ENCODE results near the gene CEP83.

GRCh38 chr12:94415066-94415465, 44.6 kb downstream of the CEP83 start:
- TF ChIP-seq, protein P1, sequence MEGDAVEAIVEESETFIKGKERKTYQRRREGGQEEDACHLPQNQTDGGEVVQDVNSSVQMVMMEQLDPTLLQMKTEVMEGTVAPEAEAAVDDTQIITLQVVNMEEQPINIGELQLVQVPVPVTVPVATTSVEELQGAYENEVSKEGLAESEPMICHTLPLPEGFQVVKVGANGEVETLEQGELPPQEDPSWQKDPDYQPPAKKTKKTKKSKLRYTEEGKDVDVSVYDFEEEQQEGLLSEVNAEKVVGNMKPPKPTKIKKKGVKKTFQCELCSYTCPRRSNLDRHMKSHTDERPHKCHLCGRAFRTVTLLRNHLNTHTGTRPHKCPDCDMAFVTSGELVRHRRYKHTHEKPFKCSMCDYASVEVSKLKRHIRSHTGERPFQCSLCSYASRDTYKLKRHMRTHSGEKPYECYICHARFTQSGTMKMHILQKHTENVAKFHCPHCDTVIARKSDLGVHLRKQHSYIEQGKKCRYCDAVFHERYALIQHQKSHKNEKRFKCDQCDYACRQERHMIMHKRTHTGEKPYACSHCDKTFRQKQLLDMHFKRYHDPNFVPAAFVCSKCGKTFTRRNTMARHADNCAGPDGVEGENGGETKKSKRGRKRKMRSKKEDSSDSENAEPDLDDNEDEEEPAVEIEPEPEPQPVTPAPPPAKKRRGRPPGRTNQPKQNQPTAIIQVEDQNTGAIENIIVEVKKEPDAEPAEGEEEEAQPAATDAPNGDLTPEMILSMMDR (IDR thresholded peaks at IDR 0.05) = no peak
- TF ChIP-seq POLR2A (IDR thresholded peaks at IDR 0.05) (no peak), EP300 (IDR thresholded peaks at IDR 0.05) (no peak)
